GM12878 (cell line): ENCODE measurements around the gene ADNP2.

Experiments used
- CREB1 ChIP-seq: IDR thresholded peaks from 2 replicates; pipeline ENCODE4 v1.6.1; 2012; ENCODE audit warnings: low read depth, mild to moderate bottlenecking, inconsistent platforms
- CTCF ChIP-seq, 3 experiments: IDR thresholded peaks in 2 of 3; conservative IDR thresholded peaks in 1 of 3; 2 replicates each; pipeline ENCODE4 v1.5.1; 2011; ENCODE audit warnings: low read depth in 3 of 3, low read length in 3 of 3, mild to moderate bottlenecking in 3 of 3, control low read depth in 2 of 3, moderate library complexity in 2 of 3, inconsistent platforms in 1 of 3, mixed read lengths in 1 of 3; ENCODE audit not compliant: control insufficient read depth in 2 of 3, insufficient read depth in 1 of 3; ENCODE audit errors: extremely low read depth in 1 of 3
- DPF2 ChIP-seq: fragments of 450-650 bp; IDR thresholded peaks from 2 replicates; pipeline ENCODE4 v1.6.1; 2017; ENCODE audit warnings: mild to moderate bottlenecking
- EZH2 ChIP-seq: IDR thresholded peaks from 2 replicates; pipeline ENCODE4 v1.6.1; 2012; ENCODE audit warnings: low read depth, mild to moderate bottlenecking, control low read depth, inconsistent platforms, low read length, borderline replicate concordance; ENCODE audit not compliant: control insufficient read depth
- GABPA ChIP-seq: IDR thresholded peaks from 2 replicates; pipeline ENCODE4 v1.6.1; 2014; ENCODE audit warnings: antibody characterized with exemption, low read depth, mild to moderate bottlenecking, inconsistent platforms
- NKRF ChIP-seq: fragments of 450-650 bp; conservative IDR thresholded peaks from 2 replicates; pipeline ENCODE4 v1.6.1; 2017; ENCODE audit warnings: mild to moderate bottlenecking, moderate library complexity
- TBL1XR1 ChIP-seq: IDR thresholded peaks from 2 replicates; pipeline ENCODE4 v1.6.1; 2012; ENCODE audit warnings: low read depth, low read length, improper control_type of control experiment

GRCh38 chr18:80077873-80078272 is 31.2 kb upstream of the ADNP2 start:
- TF ChIP-seq NKRF = no peak
- TF ChIP-seq GABPA = no peak
- TF ChIP-seq CTCF (IDR thresholded peaks at IDR 0.05 in 2 of 3, conservative IDR thresholded peaks at IDR 0.05 in 1 of 3; ENCODE audit: control insufficient read depth in 2 of 3, extremely low read depth in 1 of 3, insufficient read depth in 1 of 3, low read depth in 3 of 3, low read length in 3 of 3) = no peak
- TF ChIP-seq DPF2 = no peak
- TF ChIP-seq EZH2 = no peak
- no peak for TF ChIP-seq CREB1
- no peak for TF ChIP-seq TBL1XR1
